ENCODE data around the gene RALGPS2. TPM values are rescaled to one million over a fixed set of nuclear protein-coding genes. Genes with fewer than 3 reads are reported as not detected.

Gene RALGPS2
- total and polyA plus RNA-seq, 9 of the 15 experiments (the other 6 are each of a cell fraction or from before 2014, with no cell fraction given): 0.28 to 6.5 (median 2.6) TPM

DNA sequence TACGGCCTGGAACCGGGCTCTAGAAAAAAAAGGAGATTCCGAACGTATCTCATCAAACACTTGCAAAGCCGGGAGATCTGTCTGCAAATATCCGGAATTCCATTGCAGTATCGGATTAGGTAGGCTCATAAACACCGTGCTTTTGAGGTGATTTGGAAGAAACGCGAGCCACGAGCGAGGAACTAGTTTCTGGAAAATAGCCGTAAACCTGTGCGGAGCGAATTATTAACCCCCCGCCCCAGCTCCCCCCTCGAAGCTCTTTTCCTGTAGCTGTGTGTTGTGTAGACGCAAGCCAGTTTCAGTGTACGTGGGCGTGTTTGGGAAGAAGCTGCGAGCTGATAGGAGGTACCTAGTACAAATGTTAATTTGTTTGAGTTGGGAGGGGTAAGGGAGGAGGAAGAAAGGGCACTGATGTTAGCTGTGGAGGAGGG, 1.1 kb downstream of the RALGPS2 start:
- POLR2A ChIA-PET: interaction anchor here (0.6 to 3.1 kb wide), 5 partner anchors 9 to 62 kb away, joined by 3 to 13 read pairs (median 4); no protein-coding TSS in a partner anchor
- no peak for TF ChIP-seq HIVEP1 (CRISPR knock-in tag; IDR thresholded peaks at IDR 0.05)
- TF ChIP-seq CREM (IDR thresholded peaks at IDR 0.05; ENCODE audit: low read depth): peak; percentile 45; the same call in 1 of the 2 replicates
- TF ChIP-seq NFATC3 (IDR thresholded peaks at IDR 0.05): no peak
- TF ChIP-seq ATF7 (IDR thresholded peaks at IDR 0.05): 0 out of 2 replicates have a peak, but pooled peaks have one; percentile 20
- TF ChIP-seq, protein P1, sequence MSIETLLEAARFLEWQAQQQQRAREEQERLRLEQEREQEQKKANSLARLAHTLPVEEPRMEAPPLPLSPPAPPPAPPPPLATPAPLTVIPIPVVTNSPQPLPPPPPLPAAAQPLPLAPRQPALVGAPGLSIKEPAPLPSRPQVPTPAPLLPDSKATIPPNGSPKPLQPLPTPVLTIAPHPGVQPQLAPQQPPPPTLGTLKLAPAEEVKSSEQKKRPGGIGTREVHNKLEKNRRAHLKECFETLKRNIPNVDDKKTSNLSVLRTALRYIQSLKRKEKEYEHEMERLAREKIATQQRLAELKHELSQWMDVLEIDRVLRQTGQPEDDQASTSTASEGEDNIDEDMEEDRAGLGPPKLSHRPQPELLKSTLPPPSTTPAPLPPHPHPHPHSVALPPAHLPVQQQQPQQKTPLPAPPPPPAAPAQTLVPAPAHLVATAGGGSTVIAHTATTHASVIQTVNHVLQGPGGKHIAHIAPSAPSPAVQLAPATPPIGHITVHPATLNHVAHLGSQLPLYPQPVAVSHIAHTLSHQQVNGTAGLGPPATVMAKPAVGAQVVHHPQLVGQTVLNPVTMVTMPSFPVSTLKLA (conservative IDR thresholded peaks at IDR 0.05): 0 out of 4 replicates have a peak, but pooled peaks of 1 of the 2 experiments have one; percentile 18
- TF ChIP-seq ZZZ3 (IDR thresholded peaks at IDR 0.05): no peak
- TF ChIP-seq ZNF644 (tag; IDR thresholded peaks at IDR 0.05; ENCODE audit: low read depth): no peak
- no peak for TF ChIP-seq SRF (CRISPR knock-in tag; IDR thresholded peaks at IDR 0.05)
- no peak for TF ChIP-seq CAMTA2 (CRISPR knock-in tag; conservative IDR thresholded peaks at IDR 0.05)
- no peak for TF ChIP-seq ZNF699 (CRISPR knock-in tag; IDR thresholded peaks at IDR 0.05; ENCODE audit: insufficient replicate concordance)
- TF ChIP-seq ZFP30 (CRISPR knock-in tag; IDR thresholded peaks at IDR 0.05; ENCODE audit: borderline replicate concordance): no peak
- TF ChIP-seq, protein P2, sequence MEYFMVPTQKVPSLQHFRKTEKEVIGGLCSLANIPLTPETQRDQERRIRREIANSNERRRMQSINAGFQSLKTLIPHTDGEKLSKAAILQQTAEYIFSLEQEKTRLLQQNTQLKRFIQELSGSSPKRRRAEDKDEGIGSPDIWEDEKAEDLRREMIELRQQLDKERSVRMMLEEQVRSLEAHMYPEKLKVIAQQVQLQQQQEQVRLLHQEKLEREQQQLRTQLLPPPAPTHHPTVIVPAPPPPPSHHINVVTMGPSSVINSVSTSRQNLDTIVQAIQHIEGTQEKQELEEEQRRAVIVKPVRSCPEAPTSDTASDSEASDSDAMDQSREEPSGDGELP (CRISPR knock-in tag; IDR thresholded peaks at IDR 0.05; ENCODE audit: borderline replicate concordance): no peak
- no peak for TF ChIP-seq ZNF79 (CRISPR knock-in tag; IDR thresholded peaks at IDR 0.05; ENCODE audit: low read depth)
- TF ChIP-seq, protein P3, sequence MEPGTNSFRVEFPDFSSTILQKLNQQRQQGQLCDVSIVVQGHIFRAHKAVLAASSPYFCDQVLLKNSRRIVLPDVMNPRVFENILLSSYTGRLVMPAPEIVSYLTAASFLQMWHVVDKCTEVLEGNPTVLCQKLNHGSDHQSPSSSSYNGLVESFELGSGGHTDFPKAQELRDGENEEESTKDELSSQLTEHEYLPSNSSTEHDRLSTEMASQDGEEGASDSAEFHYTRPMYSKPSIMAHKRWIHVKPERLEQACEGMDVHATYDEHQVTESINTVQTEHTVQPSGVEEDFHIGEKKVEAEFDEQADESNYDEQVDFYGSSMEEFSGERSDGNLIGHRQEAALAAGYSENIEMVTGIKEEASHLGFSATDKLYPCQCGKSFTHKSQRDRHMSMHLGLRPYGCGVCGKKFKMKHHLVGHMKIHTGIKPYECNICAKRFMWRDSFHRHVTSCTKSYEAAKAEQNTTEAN (CRISPR knock-in tag; IDR thresholded peaks at IDR 0.05): no peak
- no peak for TF ChIP-seq ZNF76 (CRISPR knock-in tag; IDR thresholded peaks at IDR 0.05; ENCODE audit: borderline replicate concordance)
- TF ChIP-seq ZFX (CRISPR knock-in tag; IDR thresholded peaks at IDR 0.05): peak; percentile 8; the same call in 1 of the 2 replicates
- no peak for TF ChIP-seq ZNF561 (CRISPR knock-in tag; conservative IDR thresholded peaks at IDR 0.05)
- no peak for TF ChIP-seq RBM14 (IDR thresholded peaks at IDR 0.05; ENCODE audit: borderline replicate concordance, insufficient read depth, low read depth, low read length)

More for the DNA sequence above, 1.1 kb downstream of the RALGPS2 start:
- CTCF ChIA-PET (ENCODE audit: low intra/inter-chr PET ratio): interaction anchor here (0.6 to 1.0 kb wide), 2 partner anchors 277 to 353 kb away, joined by 3 to 10 read pairs; no protein-coding TSS in a partner anchor
- Histone ChIP-seq H4K20me1 (replicated peaks; ENCODE audit: control insufficient read depth, insufficient read depth, low read length) (no peaks in the 10 kb centered on the region), H3K27ac (ENCODE audit: extremely low read depth, low read depth, low read length) (peak overlapping the region; percentile 47; the same call in 2 of the 3 replicates), H3K4me2 (ENCODE audit: insufficient read depth, low read length) (peak overlapping the region; percentile 89), H3K4me1 (replicated peaks in 1 of 2; ENCODE audit: control insufficient read depth in 2 of 2, insufficient read depth in 2 of 2, low read length in 2 of 2) (peaks cover 0 to 16% of the 10 kb centered on the region in 2 experiments; a peak in 4 of 5 replicates), H3K27me3 (ENCODE audit: control insufficient read depth in 2 of 2, insufficient read depth in 2 of 2, low read length in 2 of 2) (0 out of 5 replicates have a peak, but pooled peaks cover 0 to 5% of the 10 kb centered on the region in 2 experiments), H3K9me1 (ENCODE audit: control insufficient read depth, insufficient read depth, low read length) (no peaks in the 10 kb centered on the region), H3K9ac (ENCODE audit: insufficient read depth in 1 of 2, low read depth in 2 of 2, low read length in 2 of 2) (peak overlapping the region; percentile 59 to 90), H3K79me2 (ENCODE audit: control insufficient read depth, insufficient read depth, low read length) (no peaks in the 10 kb centered on the region), H3K9me3 (replicated peaks; ENCODE audit: control insufficient read depth, insufficient read depth, low read depth, low read length) (no peaks in the 10 kb centered on the region), H3K4me3 (peak overlapping the region; percentile 63), H3K36me3 (ENCODE audit: control insufficient read depth, insufficient read depth, low read length) (no peaks in the 10 kb centered on the region), H2AFZ (ENCODE audit: low read depth, low read length) (peak overlapping the region; percentile 94)
- in situ Hi-C loops (cut with MboI) (no loop called here), intact Hi-C loops (cut with micrococcal nuclease) (no loop called here)
- DNase-seq (ENCODE audit: extremely low read depth in 1 of 4, low spot score in 3 of 4) (peak; percentile 77 to 90 (median 79)), ATAC-seq (peak; percentile 89), FAIRE-seq (peak; percentile 98)
- no TSS peak for BruUV-seq (replicated peaks)
- WGBS (ENCODE audit: insufficient coverage, low coverage, missing lambda C conversion rate): under 1% methylated on average over 20 of the region's 21 CpGs
